Measurements from ENCODE around the gene B4GALT6. TPM values are rescaled to one million over a fixed set of nuclear protein-coding genes. Genes with fewer than 3 reads are reported as not detected.
"Not testable (repeated sequence)": the region's sequence is repeated elsewhere in the genome, so short reads cannot be mapped to it uniquely, and the experiment has no call there.

Gene B4GALT6
- 8.3 TPM for polyA plus RNA-seq (2013, experiment 1 of 2)
- polyA plus RNA-seq (2013, experiment 2 of 2), result 9.6 TPM

- peak within 1 kb of the TSS; percentile 99 for H3K4me2 ChIP-seq (ENCODE audit: low read length, poor library complexity, severe bottlenecking)
- peak within 1 kb of the TSS; percentile 77 to 84 for H3K4me3 ChIP-seq (ENCODE audit: insufficient read depth in 1 of 2, low read depth in 1 of 2, low read length in 2 of 2)
- H2AFZ ChIP-seq (ENCODE audit: low read depth, low read length), result peak within 1 kb of the TSS; percentile 76
- DNase-seq, result peak; percentile 53
- H3K4me1 ChIP-seq (ENCODE audit: control insufficient read depth, insufficient read depth, low read depth, low read length), result peaks cover 3% of the 10 kb centered on the region
- WGBS, result under 1% methylated on average over 20 of the region's 86 CpGs
- H4K91ac ChIP-seq (ENCODE audit: low read length), result peak within 1 kb of the TSS; percentile 75
- H4K8ac ChIP-seq (ENCODE audit: low read length), result peak within 1 kb of the TSS; percentile 93
- peak within 1 kb of the TSS; percentile 86 for H2BK120ac ChIP-seq (ENCODE audit: low read depth, low read length)
- peak within 1 kb of the TSS; percentile 89 for H3K9ac ChIP-seq (ENCODE audit: low read length)
- no peaks in the 10 kb centered on the region for H3K27me3 ChIP-seq (ENCODE audit: control insufficient read depth in 1 of 2, insufficient read depth in 1 of 2, low read length in 2 of 2)
- H3K4ac ChIP-seq (ENCODE audit: low read depth in 1 of 2, low read length in 2 of 2), result peak within 1 kb of the TSS in 1 of 2 experiments; percentile 49
- H3K9me3 ChIP-seq (ENCODE audit: control insufficient read depth, low read length), result no peaks in the 10 kb centered on the region
- H3K14ac ChIP-seq (ENCODE audit: low read length in 2 of 2), result peak within 1 kb of the TSS in 1 of 2 experiments; percentile 28
- peak within 1 kb of the TSS; percentile 70 for H2BK15ac ChIP-seq (ENCODE audit: low read depth, poor library complexity, severe bottlenecking)
- H3K18ac ChIP-seq (ENCODE audit: low read depth in 1 of 2, low read length in 2 of 2), result peak within 1 kb of the TSS; percentile 76 to 96
- peak within 1 kb of the TSS; percentile 31 for H2BK5ac ChIP-seq (ENCODE audit: low read depth, low read length, poor library complexity, severe bottlenecking)
- peaks cover 17% of the 10 kb centered on the region for H3K79me1 ChIP-seq (replicated peaks; ENCODE audit: low read length, poor library complexity, severe bottlenecking)
- peak within 1 kb of the TSS in 1 of 2 experiments; percentile 54 for H3K23ac ChIP-seq (ENCODE audit: low read length in 2 of 2)
- H3K36me3 ChIP-seq (ENCODE audit: control insufficient read depth in 1 of 2, insufficient read depth in 2 of 2, low read depth in 1 of 2, low read length in 2 of 2), result no peaks in the 10 kb centered on the region
- no peak within 1 kb of the TSS for H2AK5ac ChIP-seq (ENCODE audit: low read length, severe bottlenecking)
- peak within 1 kb of the TSS; percentile 52 for H3K27ac ChIP-seq (ENCODE audit: low read length, poor library complexity, severe bottlenecking)
- H2BK12ac ChIP-seq (ENCODE audit: low read length in 2 of 2), result no peak within 1 kb of the TSS
These were observed at the start of gene B4GALT6 for GRCh38 chr18:31684279-31685096. B4GALT6 (minus strand) TSS chr18:31684581; CDS start chr18:31684426, 155 bp downstream.

GRCh38 chr18:31731628-31732027 lies 47.2 kb upstream of the B4GALT6 start:
- Histone ChIP-seq H3K18ac (ENCODE audit: low read depth in 1 of 2, low read length in 2 of 2) (no peak overlapping the region), H3K27me3 (ENCODE audit: control insufficient read depth in 1 of 2, insufficient read depth in 1 of 2, low read length in 2 of 2) (peaks cover 6 to 12% of the 10 kb centered on the region in 2 experiments), H3K36me3 (ENCODE audit: control insufficient read depth in 1 of 2, insufficient read depth in 2 of 2, low read depth in 1 of 2, low read length in 2 of 2) (no peaks in the 10 kb centered on the region), H3K4me2 (ENCODE audit: low read length, poor library complexity, severe bottlenecking) (no peak overlapping the region), H2AK5ac (ENCODE audit: low read length, severe bottlenecking) (no peak overlapping the region), H4K91ac (ENCODE audit: low read length) (no peak overlapping the region), H3K9ac (ENCODE audit: low read length) (no peak overlapping the region), H2BK5ac (ENCODE audit: low read depth, low read length, poor library complexity, severe bottlenecking) (no peak overlapping the region), H3K9me3 (ENCODE audit: control insufficient read depth, low read length) (no peaks in the 10 kb centered on the region), H3K4ac (ENCODE audit: low read depth in 1 of 2, low read length in 2 of 2) (no peak overlapping the region), H3K23ac (ENCODE audit: low read length in 2 of 2) (no peak overlapping the region), H2BK15ac (ENCODE audit: low read depth, poor library complexity, severe bottlenecking) (no peak overlapping the region), H2BK120ac (ENCODE audit: low read depth, low read length) (no peak overlapping the region), H2BK12ac (ENCODE audit: low read length in 2 of 2) (no peak overlapping the region), H3K27ac (ENCODE audit: low read length, poor library complexity, severe bottlenecking) (no peak overlapping the region), H3K4me3 (ENCODE audit: insufficient read depth in 1 of 2, low read depth in 1 of 2, low read length in 2 of 2) (no peak overlapping the region), H3K4me1 (ENCODE audit: control insufficient read depth, insufficient read depth, low read depth, low read length) (no peaks in the 10 kb centered on the region), H3K79me1 (replicated peaks; ENCODE audit: low read length, poor library complexity, severe bottlenecking) (no peaks in the 10 kb centered on the region), H4K8ac (ENCODE audit: low read length) (no peak overlapping the region), H2AFZ (ENCODE audit: low read depth, low read length) (no peak overlapping the region), H3K14ac (ENCODE audit: low read length in 2 of 2) (no peak overlapping the region)
- no CpG with 5 or more reads among the region's 3 CpGs for WGBS
- no peak for DNase-seq

- H3K23ac ChIP-seq (ENCODE audit: low read length in 2 of 2); H3K4me2 ChIP-seq (ENCODE audit: low read length, poor library complexity, severe bottlenecking); H2AFZ ChIP-seq (ENCODE audit: low read depth, low read length); H3K79me1 ChIP-seq (replicated peaks; ENCODE audit: low read length, poor library complexity, severe bottlenecking); H2BK12ac ChIP-seq (ENCODE audit: low read length in 2 of 2); H3K36me3 ChIP-seq (ENCODE audit: control insufficient read depth in 1 of 2, insufficient read depth in 2 of 2, low read depth in 1 of 2, low read length in 2 of 2); H2BK15ac ChIP-seq (ENCODE audit: low read depth, poor library complexity, severe bottlenecking); H3K4me3 ChIP-seq (ENCODE audit: insufficient read depth in 1 of 2, low read depth in 1 of 2, low read length in 2 of 2); H3K18ac ChIP-seq (ENCODE audit: low read depth in 1 of 2, low read length in 2 of 2); H3K9me3 ChIP-seq (ENCODE audit: control insufficient read depth, low read length); DNase-seq; H4K91ac ChIP-seq (ENCODE audit: low read length); H4K8ac ChIP-seq (ENCODE audit: low read length); H3K4ac ChIP-seq (ENCODE audit: low read depth in 1 of 2, low read length in 2 of 2); H2BK120ac ChIP-seq (ENCODE audit: low read depth, low read length); H3K27ac ChIP-seq (ENCODE audit: low read length, poor library complexity, severe bottlenecking); H2BK5ac ChIP-seq (ENCODE audit: low read depth, low read length, poor library complexity, severe bottlenecking); H3K14ac ChIP-seq (ENCODE audit: low read length in 2 of 2); H2AK5ac ChIP-seq (ENCODE audit: low read length, severe bottlenecking); H3K4me1 ChIP-seq (ENCODE audit: control insufficient read depth, insufficient read depth, low read depth, low read length); H3K9ac ChIP-seq (ENCODE audit: low read length): not testable (repeated sequence)
- H3K27me3 ChIP-seq (ENCODE audit: control insufficient read depth in 1 of 2, insufficient read depth in 1 of 2, low read length in 2 of 2), result peaks cover 12 to 14% of the 10 kb centered on the region in 2 experiments
- 69% methylated on average over 2 of the region's 2 CpGs for WGBS
These were observed 44.8 kb upstream of the B4GALT6 start for GRCh38 chr18:31729196-31729595.

GRCh38 chr18:31723990-31724711 lies 39.8 kb upstream of the B4GALT6 start:
- peaks cover 8% of the 10 kb centered on the region in 2 experiments for H3K27me3 ChIP-seq (ENCODE audit: control insufficient read depth in 1 of 2, insufficient read depth in 1 of 2, low read length in 2 of 2)
- DNase-seq, result no peak
- no peak overlapping the region for H2BK15ac ChIP-seq (ENCODE audit: low read depth, poor library complexity, severe bottlenecking)
- H2BK120ac ChIP-seq (ENCODE audit: low read depth, low read length), result no peak overlapping the region
- no peak overlapping the region for H4K8ac ChIP-seq (ENCODE audit: low read length)
- no peaks in the 10 kb centered on the region for H3K4me1 ChIP-seq (ENCODE audit: control insufficient read depth, insufficient read depth, low read depth, low read length)
- no peak overlapping the region for H3K14ac ChIP-seq (ENCODE audit: low read length in 2 of 2)
- H3K23ac ChIP-seq (ENCODE audit: low read length in 2 of 2), result no peak overlapping the region
- H3K9ac ChIP-seq (ENCODE audit: low read length), result peak overlapping the region; percentile 87
- H3K9me3 ChIP-seq (ENCODE audit: control insufficient read depth, low read length), result no peaks in the 10 kb centered on the region
- H3K79me1 ChIP-seq (replicated peaks; ENCODE audit: low read length, poor library complexity, severe bottlenecking), result no peaks in the 10 kb centered on the region
- 94% methylated on average over 39 of the region's 43 CpGs for WGBS
- no peak overlapping the region for H2AK5ac ChIP-seq (ENCODE audit: low read length, severe bottlenecking)
- no peak overlapping the region for H2AFZ ChIP-seq (ENCODE audit: low read depth, low read length)
- no peak overlapping the region for H3K27ac ChIP-seq (ENCODE audit: low read length, poor library complexity, severe bottlenecking)
- H3K4me3 ChIP-seq (ENCODE audit: insufficient read depth in 1 of 2, low read depth in 1 of 2, low read length in 2 of 2), result peak overlapping the region in 1 of 2 experiments; percentile 86
- H2BK12ac ChIP-seq (ENCODE audit: low read length in 2 of 2), result no peak overlapping the region
- no peak overlapping the region for H2BK5ac ChIP-seq (ENCODE audit: low read depth, low read length, poor library complexity, severe bottlenecking)
- no peak overlapping the region for H3K4ac ChIP-seq (ENCODE audit: low read depth in 1 of 2, low read length in 2 of 2)
- H3K18ac ChIP-seq (ENCODE audit: low read depth in 1 of 2, low read length in 2 of 2), result no peak overlapping the region
- H4K91ac ChIP-seq (ENCODE audit: low read length), result no peak overlapping the region
- no peak overlapping the region for H3K4me2 ChIP-seq (ENCODE audit: low read length, poor library complexity, severe bottlenecking)
- no peaks in the 10 kb centered on the region for H3K36me3 ChIP-seq (ENCODE audit: control insufficient read depth in 1 of 2, insufficient read depth in 2 of 2, low read depth in 1 of 2, low read length in 2 of 2)
